ENCODE data around the gene CNKSR2.
A peak's percentile ranks its signal among the peaks of the same experiment; 100 is the strongest.

Gene CNKSR2

DNA sequence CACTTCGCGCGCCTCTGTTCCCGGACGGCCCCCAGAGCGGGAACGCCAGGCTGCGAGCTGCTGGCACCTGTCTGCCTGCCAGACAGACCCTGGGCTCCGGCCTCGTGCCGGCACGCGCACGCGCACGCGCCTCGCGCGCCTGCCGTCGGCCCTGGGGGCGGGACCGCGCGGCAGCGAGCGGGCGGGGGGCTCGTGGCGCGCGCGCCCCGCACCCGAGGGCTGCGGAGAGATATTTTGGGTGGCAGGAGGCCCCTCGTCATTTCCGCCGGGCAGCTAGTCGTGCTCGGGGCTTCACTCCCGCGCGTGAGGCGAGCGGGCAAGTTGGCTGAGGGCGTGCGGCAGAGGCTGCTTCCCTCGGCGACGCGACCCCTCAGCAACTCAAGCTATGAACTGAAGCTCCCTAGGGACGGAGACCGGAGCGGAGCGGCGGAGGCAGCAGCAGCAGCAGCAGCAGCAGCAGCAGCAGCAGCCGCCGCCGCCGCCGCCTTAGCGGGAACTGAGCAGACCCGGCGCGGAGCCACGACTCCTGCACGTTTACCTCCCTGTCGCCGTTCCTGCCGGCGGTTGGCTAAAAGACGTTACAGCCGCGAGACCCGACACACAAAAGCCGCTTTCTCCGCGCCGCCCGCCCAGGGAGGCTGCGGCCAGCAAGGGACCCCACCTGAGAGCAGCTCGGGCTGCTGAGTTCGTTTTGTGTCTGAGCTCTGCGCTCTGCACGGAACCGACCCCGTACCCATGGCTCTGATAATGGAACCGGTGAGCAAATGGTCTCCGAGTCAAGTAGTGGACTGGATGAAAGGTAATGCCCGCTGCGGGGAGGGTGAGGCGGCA is at the start of gene CNKSR2:
TSS of gene CNKSR2 (plus strand) at position 256 of the 831 bp plus-strand sequence. CDS start at position 736, 480 bp downstream.
- peaks cover 7% of the 10 kb centered on the region for H3K4me1 ChIP-seq (ENCODE audit: control insufficient read depth, insufficient read depth, low read length)
- H3K36me3 ChIP-seq (ENCODE audit: control insufficient read depth, insufficient read depth, low read length, severe bottlenecking), result no peaks in the 10 kb centered on the region
- H3K9ac ChIP-seq (ENCODE audit: low read length), result peak within 1 kb of the TSS; percentile 77
- peak; percentile 21 for DNase-seq (ENCODE audit: low read depth)
- no peaks in the 10 kb centered on the region for H3K9me3 ChIP-seq (ENCODE audit: control insufficient read depth, low read length)
- peak within 1 kb of the TSS; percentile 84 for H3K4me3 ChIP-seq (ENCODE audit: low read length)
- H3K27me3 ChIP-seq (replicated peaks; ENCODE audit: control insufficient read depth, insufficient read depth, low read length), result no peaks in the 10 kb centered on the region

DNA sequence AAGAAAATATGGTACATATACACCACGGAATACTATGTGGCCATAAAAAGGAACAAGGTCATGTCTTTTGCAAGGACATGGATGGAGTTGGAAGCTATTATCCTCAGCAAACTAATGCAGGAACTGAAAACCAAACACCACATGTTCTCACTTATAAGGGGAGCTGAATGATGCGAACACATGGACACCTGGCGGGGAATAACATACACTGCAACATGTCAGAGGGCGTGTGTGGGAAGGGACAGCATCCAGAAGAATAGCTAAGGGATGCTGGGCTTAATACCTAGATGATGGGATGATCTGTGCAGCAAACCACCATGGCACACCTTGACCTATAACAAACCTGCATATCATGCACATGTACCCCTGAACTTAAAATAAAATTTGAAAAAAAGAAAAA is 19.5 kb upstream of the CNKSR2 start:
- peaks cover 26% of the 10 kb centered on the region for H3K9me3 ChIP-seq (ENCODE audit: control insufficient read depth, low read length)
- H3K4me1 ChIP-seq (ENCODE audit: control insufficient read depth, insufficient read depth, low read length), result no peaks in the 10 kb centered on the region
- no peaks in the 10 kb centered on the region for H3K27me3 ChIP-seq (replicated peaks; ENCODE audit: control insufficient read depth, insufficient read depth, low read length)
- DNase-seq (ENCODE audit: low read depth), result no peak
- H3K9ac ChIP-seq (ENCODE audit: low read length), result no peak overlapping the region
- H3K36me3 ChIP-seq (ENCODE audit: control insufficient read depth, insufficient read depth, low read length, severe bottlenecking), result no peaks in the 10 kb centered on the region
- H3K4me3 ChIP-seq (ENCODE audit: low read length), result no peak overlapping the region

DNA sequence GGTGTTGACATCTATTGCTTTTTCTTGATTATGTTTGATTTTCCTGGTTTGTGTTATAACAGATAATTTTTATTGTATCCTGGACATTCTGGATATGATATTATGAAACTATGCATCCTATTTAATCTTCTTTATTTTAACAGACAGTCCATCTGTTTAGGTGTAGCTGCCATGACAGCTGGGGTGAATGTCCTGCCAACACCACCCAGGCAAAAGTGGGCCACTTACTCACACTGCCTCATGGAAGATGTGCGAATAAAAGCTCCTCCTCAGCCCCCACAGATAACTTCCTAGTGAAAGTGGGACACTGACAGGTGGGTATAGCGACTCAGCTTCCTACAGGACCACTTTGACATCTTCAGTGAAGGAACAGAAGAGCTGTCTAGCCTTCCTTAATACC is 18.4 kb upstream of the CNKSR2 start:
- H3K27me3 ChIP-seq (replicated peaks; ENCODE audit: control insufficient read depth, insufficient read depth, low read length), result no peaks in the 10 kb centered on the region
- H3K4me1 ChIP-seq (ENCODE audit: control insufficient read depth, insufficient read depth, low read length), result no peaks in the 10 kb centered on the region
- no peak overlapping the region for H3K9ac ChIP-seq (ENCODE audit: low read length)
- H3K9me3 ChIP-seq (ENCODE audit: control insufficient read depth, low read length), result peaks cover 21% of the 10 kb centered on the region
- no peaks in the 10 kb centered on the region for H3K36me3 ChIP-seq (ENCODE audit: control insufficient read depth, insufficient read depth, low read length, severe bottlenecking)
- H3K4me3 ChIP-seq (ENCODE audit: low read length), result no peak overlapping the region
- no peak for DNase-seq (ENCODE audit: low read depth)

DNA sequence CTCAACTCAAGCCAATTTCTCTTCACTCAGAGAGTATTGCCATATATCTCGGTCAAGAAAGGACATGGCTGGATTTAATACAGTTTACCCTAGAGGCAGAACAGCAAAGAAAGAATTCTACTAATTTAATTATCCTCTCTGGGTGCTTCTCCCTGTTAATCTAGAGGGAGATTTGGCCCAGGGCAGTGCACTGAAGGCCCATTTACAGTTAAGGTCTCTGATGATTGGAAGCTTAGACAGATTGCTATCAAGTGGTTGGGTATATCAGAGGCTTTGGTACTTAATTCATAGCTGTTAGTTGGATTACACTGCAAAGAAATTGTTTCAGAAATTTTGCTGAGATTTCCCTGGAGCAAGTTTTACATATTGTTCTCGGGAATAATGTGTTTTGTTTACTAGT is 4.6 kb upstream of the CNKSR2 start:
- H3K27me3 ChIP-seq (replicated peaks; ENCODE audit: control insufficient read depth, insufficient read depth, low read length), result no peaks in the 10 kb centered on the region
- no peak overlapping the region for H3K9ac ChIP-seq (ENCODE audit: low read length)
- H3K4me3 ChIP-seq (ENCODE audit: low read length), result no peak overlapping the region
- no peak for DNase-seq (ENCODE audit: low read depth)
- H3K4me1 ChIP-seq (ENCODE audit: control insufficient read depth, insufficient read depth, low read length), result no peaks in the 10 kb centered on the region
- no peaks in the 10 kb centered on the region for H3K36me3 ChIP-seq (ENCODE audit: control insufficient read depth, insufficient read depth, low read length, severe bottlenecking)
- H3K9me3 ChIP-seq (ENCODE audit: control insufficient read depth, low read length), result peaks cover 5% of the 10 kb centered on the region

DNA sequence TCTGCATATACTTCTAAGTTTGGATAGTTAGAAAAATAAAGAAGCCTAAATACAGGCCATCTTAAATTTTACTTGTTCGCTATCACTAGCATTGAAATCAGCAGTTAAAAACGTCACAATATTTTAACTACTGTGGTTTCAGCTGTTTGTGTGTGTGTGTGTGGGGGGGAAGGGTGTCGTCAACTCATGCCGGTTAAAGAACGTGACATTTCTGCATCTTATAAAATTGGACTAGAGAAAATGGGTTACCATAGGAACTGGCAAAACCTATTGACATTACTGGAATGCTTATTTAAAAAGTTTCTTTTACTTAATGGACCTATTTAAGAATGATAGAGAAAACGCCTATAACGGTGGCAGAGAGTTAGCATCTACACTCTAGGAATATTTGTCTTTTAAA is 1.2 kb upstream of the CNKSR2 start:
- H3K36me3 ChIP-seq (ENCODE audit: control insufficient read depth, insufficient read depth, low read length, severe bottlenecking), result no peaks in the 10 kb centered on the region
- H3K4me3 ChIP-seq (ENCODE audit: low read length), result no peak overlapping the region
- no peak overlapping the region for H3K9ac ChIP-seq (ENCODE audit: low read length)
- H3K27me3 ChIP-seq (replicated peaks; ENCODE audit: control insufficient read depth, insufficient read depth, low read length), result no peaks in the 10 kb centered on the region
- no peaks in the 10 kb centered on the region for H3K4me1 ChIP-seq (ENCODE audit: control insufficient read depth, insufficient read depth, low read length)
- DNase-seq (ENCODE audit: low read depth), result no peak
- H3K9me3 ChIP-seq (ENCODE audit: control insufficient read depth, low read length), result no peaks in the 10 kb centered on the region

DNA sequence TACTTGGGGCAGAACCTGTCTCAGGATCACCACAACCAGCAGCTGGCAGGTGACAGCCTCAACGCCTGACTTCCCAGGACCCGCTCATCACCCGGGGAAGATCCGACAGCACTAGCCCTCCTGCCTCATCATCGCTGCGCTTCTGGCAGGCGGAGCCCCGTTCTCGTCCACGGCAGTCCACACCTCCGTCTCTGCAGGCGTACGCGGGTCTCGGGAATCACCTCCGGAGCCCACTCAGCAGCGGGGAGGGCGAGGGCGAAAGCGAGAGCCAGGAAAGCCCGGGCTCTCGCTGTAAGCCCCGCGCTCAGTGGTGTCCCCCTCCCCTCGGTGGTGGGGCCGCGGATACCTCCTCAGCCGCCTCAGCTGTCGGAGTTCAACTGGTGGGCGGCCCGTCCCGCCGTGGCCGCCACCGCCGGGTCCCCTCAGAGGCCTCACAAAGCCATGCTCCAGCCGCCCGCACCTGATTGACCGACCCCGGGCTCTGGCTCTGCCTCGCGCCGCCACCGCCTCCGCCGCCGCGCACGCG is 518 bp upstream of the CNKSR2 start:
- DNase-seq (ENCODE audit: low read depth), result no peak
- no peaks in the 10 kb centered on the region for H3K36me3 ChIP-seq (ENCODE audit: control insufficient read depth, insufficient read depth, low read length, severe bottlenecking)
- H3K4me1 ChIP-seq (ENCODE audit: control insufficient read depth, insufficient read depth, low read length), result peaks cover 2% of the 10 kb centered on the region
- no peaks in the 10 kb centered on the region for H3K9me3 ChIP-seq (ENCODE audit: control insufficient read depth, low read length)
- peak overlapping the region; percentile 49 for H3K9ac ChIP-seq (ENCODE audit: low read length)
- H3K27me3 ChIP-seq (replicated peaks; ENCODE audit: control insufficient read depth, insufficient read depth, low read length), result no peaks in the 10 kb centered on the region
- H3K4me3 ChIP-seq (ENCODE audit: low read length), result peak overlapping the region; percentile 84

DNA sequence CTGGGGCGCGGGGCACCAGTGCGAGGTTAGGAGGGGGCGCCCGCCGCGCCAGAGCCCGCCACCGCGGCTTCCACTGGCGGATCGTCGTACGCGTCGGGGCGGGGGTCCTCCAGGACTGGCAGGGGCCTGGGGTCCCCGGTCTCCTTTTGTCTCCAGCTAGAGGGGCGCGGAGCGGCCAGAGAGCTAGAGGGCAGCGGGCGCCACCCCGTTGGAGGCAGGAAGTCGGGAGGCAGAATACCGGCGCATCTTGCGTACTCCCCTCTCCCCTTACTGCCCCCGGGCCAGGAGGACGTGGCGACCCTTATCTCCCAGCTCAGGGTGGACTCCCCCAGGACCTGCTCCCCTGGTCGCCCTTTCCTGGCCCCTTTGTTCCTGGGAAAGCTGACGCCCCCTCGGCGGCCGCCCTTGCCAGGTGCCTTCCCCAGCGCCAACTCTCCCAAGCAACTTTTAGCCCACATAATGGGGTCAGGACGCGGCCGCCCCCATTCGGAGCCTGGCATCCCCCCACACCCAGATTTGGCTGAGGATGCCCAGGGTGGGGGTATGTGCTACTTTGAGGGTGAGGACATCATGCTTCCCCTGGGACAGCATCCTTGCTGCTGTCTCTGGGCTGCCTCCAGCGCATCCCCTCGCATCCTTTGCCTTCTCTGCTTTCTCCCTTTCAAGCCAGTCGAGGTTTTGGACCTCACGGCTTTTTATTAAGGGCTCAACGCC is 933 bp downstream of the CNKSR2 start:
- H3K4me1 ChIP-seq (ENCODE audit: control insufficient read depth, insufficient read depth, low read length), result peaks cover 7% of the 10 kb centered on the region
- H3K27me3 ChIP-seq (replicated peaks; ENCODE audit: control insufficient read depth, insufficient read depth, low read length), result no peaks in the 10 kb centered on the region
- no peaks in the 10 kb centered on the region for H3K36me3 ChIP-seq (ENCODE audit: control insufficient read depth, insufficient read depth, low read length, severe bottlenecking)
- peak overlapping the region; percentile 84 for H3K4me3 ChIP-seq (ENCODE audit: low read length)
- H3K9ac ChIP-seq (ENCODE audit: low read length), result peak overlapping the region; percentile 77
- DNase-seq (ENCODE audit: low read depth), result no peak
- no peaks in the 10 kb centered on the region for H3K9me3 ChIP-seq (ENCODE audit: control insufficient read depth, low read length)

DNA sequence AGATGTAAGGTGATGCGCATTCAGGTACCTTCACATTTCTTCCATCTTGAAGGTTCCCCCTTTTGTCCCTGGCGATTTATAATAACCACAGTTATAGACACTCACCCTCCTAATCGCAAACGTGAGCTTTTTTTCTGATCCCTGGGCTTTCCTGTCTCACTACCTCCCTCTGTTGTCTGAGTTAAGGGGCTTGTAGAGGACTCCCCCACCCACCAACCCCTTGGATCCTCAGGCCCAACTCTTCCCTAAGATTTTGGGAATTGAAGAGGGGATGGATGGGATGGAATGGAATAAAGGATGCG is 1.4 kb downstream of the CNKSR2 start:
- H3K36me3 ChIP-seq (ENCODE audit: control insufficient read depth, insufficient read depth, low read length, severe bottlenecking), result no peaks in the 10 kb centered on the region
- no peaks in the 10 kb centered on the region for H3K9me3 ChIP-seq (ENCODE audit: control insufficient read depth, low read length)
- H3K4me1 ChIP-seq (ENCODE audit: control insufficient read depth, insufficient read depth, low read length), result peaks cover 8% of the 10 kb centered on the region
- no peaks in the 10 kb centered on the region for H3K27me3 ChIP-seq (replicated peaks; ENCODE audit: control insufficient read depth, insufficient read depth, low read length)
- H3K9ac ChIP-seq (ENCODE audit: low read length), result peak overlapping the region; percentile 77
- peak overlapping the region; percentile 84 for H3K4me3 ChIP-seq (ENCODE audit: low read length)
- DNase-seq (ENCODE audit: low read depth), result no peak

DNA sequence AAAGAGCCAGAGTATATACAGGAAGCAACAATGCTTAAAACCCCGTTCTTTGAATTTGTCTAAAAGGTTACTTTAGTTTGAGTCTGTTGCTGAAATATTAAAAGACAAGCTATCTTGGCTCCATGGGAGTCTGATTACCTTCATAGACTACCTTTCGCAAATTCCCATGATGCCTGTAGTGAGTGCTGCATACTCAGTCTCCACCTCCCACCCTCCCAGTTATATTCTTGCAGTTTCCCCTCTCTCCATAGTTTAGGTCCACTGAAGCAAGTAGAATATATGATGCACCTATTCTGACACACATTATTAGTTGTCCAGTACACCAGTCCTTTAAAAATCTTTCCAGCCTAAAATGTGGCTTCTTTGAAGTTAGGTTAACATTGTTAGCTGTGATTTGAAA is 2.4 kb downstream of the CNKSR2 start:
- Histone ChIP-seq H3K4me1 (ENCODE audit: control insufficient read depth, insufficient read depth, low read length) (peaks cover 18% of the 10 kb centered on the region), H3K9me3 (ENCODE audit: control insufficient read depth, low read length) (no peaks in the 10 kb centered on the region), H3K9ac (ENCODE audit: low read length) (no peak overlapping the region), H3K27me3 (replicated peaks; ENCODE audit: control insufficient read depth, insufficient read depth, low read length) (no peaks in the 10 kb centered on the region), H3K36me3 (ENCODE audit: control insufficient read depth, insufficient read depth, low read length, severe bottlenecking) (no peaks in the 10 kb centered on the region), H3K4me3 (ENCODE audit: low read length) (no peak overlapping the region)
- DNase-seq (ENCODE audit: low read depth), result no peak

DNA sequence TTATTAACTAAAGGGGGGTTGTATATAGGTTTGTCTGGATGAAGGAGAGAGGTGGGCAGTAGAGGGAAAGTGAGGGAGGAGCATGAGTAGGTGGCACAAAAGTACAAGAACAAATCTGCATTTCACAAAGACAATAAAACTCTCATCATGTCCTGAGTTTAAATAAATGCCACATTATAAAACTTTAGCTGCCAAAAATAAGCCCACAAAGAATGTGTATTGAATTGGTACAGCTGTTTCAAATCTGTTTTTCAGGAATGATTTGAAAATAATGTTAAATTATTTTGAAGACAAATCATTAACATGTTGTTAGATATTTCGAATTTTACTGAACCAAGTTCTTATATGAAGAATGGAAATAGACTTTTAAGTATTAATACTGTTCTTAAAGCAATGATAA is 5.8 kb downstream of the CNKSR2 start:
- DNase-seq (ENCODE audit: low read depth), result no peak
- Histone ChIP-seq H3K36me3 (ENCODE audit: control insufficient read depth, insufficient read depth, low read length, severe bottlenecking) (no peaks in the 10 kb centered on the region), H3K27me3 (replicated peaks; ENCODE audit: control insufficient read depth, insufficient read depth, low read length) (no peaks in the 10 kb centered on the region), H3K4me3 (ENCODE audit: low read length) (no peak overlapping the region), H3K9ac (ENCODE audit: low read length) (no peak overlapping the region), H3K4me1 (ENCODE audit: control insufficient read depth, insufficient read depth, low read length) (peaks cover 34% of the 10 kb centered on the region), H3K9me3 (ENCODE audit: control insufficient read depth, low read length) (no peaks in the 10 kb centered on the region)

DNA sequence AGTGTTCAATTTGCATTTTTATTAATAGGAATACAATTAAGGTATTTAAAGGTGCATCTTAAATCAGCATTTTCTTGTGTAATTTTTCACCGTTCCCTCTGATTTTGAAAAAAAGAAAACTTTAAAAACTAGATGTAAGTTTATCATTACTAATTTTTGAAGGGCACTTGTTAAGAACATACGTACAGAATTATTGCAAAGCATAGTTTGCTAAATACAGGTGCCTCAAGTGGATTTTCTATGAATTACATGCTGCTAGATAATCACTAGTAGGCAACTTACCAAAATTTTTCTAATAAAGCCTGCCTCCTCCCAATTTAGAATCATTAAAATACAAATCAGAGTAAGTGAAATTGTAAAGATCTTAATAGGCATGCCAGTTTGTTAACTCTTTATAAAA is 8.5 kb downstream of the CNKSR2 start:
- Histone ChIP-seq H3K27me3 (replicated peaks; ENCODE audit: control insufficient read depth, insufficient read depth, low read length) (no peaks in the 10 kb centered on the region), H3K36me3 (ENCODE audit: control insufficient read depth, insufficient read depth, low read length, severe bottlenecking) (no peaks in the 10 kb centered on the region), H3K9me3 (ENCODE audit: control insufficient read depth, low read length) (no peaks in the 10 kb centered on the region), H3K9ac (ENCODE audit: low read length) (no peak overlapping the region), H3K4me1 (ENCODE audit: control insufficient read depth, insufficient read depth, low read length) (peaks cover 34% of the 10 kb centered on the region), H3K4me3 (ENCODE audit: low read length) (no peak overlapping the region)
- DNase-seq (ENCODE audit: low read depth), result no peak
